OCI-LY3 (cell line): Measurements from ENCODE around the gene CDON.

Source experiments
- CTCF ChIP-seq: fragments of 200-600, 300-600 bp; sonication (generic); IDR thresholded peaks from 2 replicates; pipeline ENCODE4 v1.5.1; 2014; ENCODE audit warnings: antibody characterized with exemption, low read length, low read depth
- EZH2phosphoT487 ChIP-seq: fragments of 200-600 bp; shearing (Covaris generic); IDR thresholded peaks from 2 replicates; pipeline ENCODE4 v1.6.1; 2018; ENCODE audit warnings: antibody characterized with exemption, mixed run types, low read depth

- no peak for TF ChIP-seq CTCF
- no peak for TF ChIP-seq EZH2phosphoT487
These were observed 109.7 kb downstream of the CDON start for GRCh38 chr11:125952973-125953372.
